Cardiac muscle cell (in vitro differentiated cells and primary cell): ENCODE measurements around the gene MGAT5. TPM values are rescaled to one million over a fixed set of nuclear protein-coding genes. Genes with fewer than 3 reads are reported as not detected.

Experiments used
- DNase-seq, 2 donors: peaks; one replicate each; pipeline versions ENCODE4 v3.0.0 to v3.0.0-alpha.2; 2010 to 2017; ENCODE audit warnings: low read depth in 1 of 2, low spot score in 1 of 2
- H3K27ac ChIP-seq: fragments of 200-600 bp; sonication (generic); 2 replicates; pipeline ENCODE4 v1.5.1; 2016
- H3K27me3 ChIP-seq: fragments of 200-600 bp; sonication (generic); 2 replicates; pipeline ENCODE4 v1.6.0; 2016; ENCODE audit warnings: control low read depth
- H3K36me3 ChIP-seq: fragments of 200-600 bp; sonication (generic); 2 replicates; pipeline ENCODE4 v1.5.1; 2016; ENCODE audit warnings: control low read depth
- H3K4me1 ChIP-seq: fragments of 200-600 bp; sonication (generic); 2 replicates; pipeline ENCODE4 v1.8.1; 2017; ENCODE audit warnings: low read depth, mild to moderate bottlenecking, mixed run types
- H3K4me3 ChIP-seq: fragments of 200-600 bp; sonication (generic); 2 replicates; pipeline ENCODE4 v1.5.1; 2016; ENCODE audit warnings: mild to moderate bottlenecking
- H3K9me3 ChIP-seq: fragments of 200-600 bp; sonication (generic); 2 replicates; pipeline ENCODE4 v1.5.1; 2017; ENCODE audit warnings: low read depth, mild to moderate bottlenecking, control low read depth
- CTCF ChIP-seq: IDR thresholded peaks from 2 replicates; pipeline ENCODE4 v1.5.1; 2012; ENCODE audit warnings: low read depth, mild to moderate bottlenecking, low read length
- polyA plus RNA-seq: library from polyadenylated mRNA; unstranded; fragments of >200 nt; fragmentation: Nextera tagmentation; extraction: Ambion mirVana; gene quantifications from 2 replicates; pipeline ENCODE4 v1.2.1, GENCODE V29; 2016
- total RNA-seq: library from RNA; depleted of rRNA; stranded (reverse); fragments of >200 nt; gene quantifications from 2 replicates; pipeline ENCODE4 v1.2.3, GENCODE V29; 2016

MGAT5 gene
- total and polyA plus RNA-seq, 2 experiments from 2014 or later, result 12.5 to 66.8 TPM

GRCh38 chr2:134501476-134502091 lies 247.7 kb downstream of the MGAT5 start:
- Histone ChIP-seq H3K9me3 (no peaks in the 10 kb centered on the region), H3K27ac (no peak overlapping the region), H3K4me1 (peaks cover 29% of the 10 kb centered on the region), H3K36me3 (no peaks in the 10 kb centered on the region), H3K27me3 (no peaks in the 10 kb centered on the region), H3K4me3 (no peak overlapping the region)
- no peak for DNase-seq
- no peak for TF ChIP-seq CTCF

- H3K27me3 ChIP-seq, result no peaks in the 10 kb centered on the region
- no peak overlapping the region for H3K4me3 ChIP-seq
- no peak for TF ChIP-seq CTCF
- no peaks in the 10 kb centered on the region for H3K36me3 ChIP-seq
- H3K27ac ChIP-seq, result no peak overlapping the region
- H3K4me1 ChIP-seq, result peaks cover 29% of the 10 kb centered on the region
- no peaks in the 10 kb centered on the region for H3K9me3 ChIP-seq
- no peak for DNase-seq
Measured at GRCh38 chr2:134502104-134502503, 248.2 kb downstream of the MGAT5 start.
